ENCODE data around the gene IQCK. TPM values are rescaled to one million over a fixed set of nuclear protein-coding genes. Genes with fewer than 3 reads are reported as not detected.

The IQCK gene
- total RNA-seq, 6 experiments from 2014 or later: 2.0 to 4.7 (median 3.9) TPM

- Histone ChIP-seq H3K36me3 (no peaks in the 10 kb centered on the region), H3K27me3 (no peaks in the 10 kb centered on the region), H3K9me3 (no peaks in the 10 kb centered on the region), H3K4me3 (no peak overlapping the region), H3K4me1 (no peaks in the 10 kb centered on the region), H3K27ac (no peak overlapping the region)
- WGBS (ENCODE audit: insufficient coverage, low coverage, low lambda C conversion rate, missing lambda C conversion rate): 76% methylated on average over 8 of the region's 8 CpGs
- ATAC-seq: no peak
- no peak for DNase-seq
- TF ChIP-seq POLR2A (IDR thresholded peaks at IDR 0.05): no peak
- no peak for TF ChIP-seq CTCF (IDR thresholded peaks at IDR 0.05)
- intact Hi-C loops (cut with DNase I): no loop called here
Measured at GRCh38 chr16:19802612-19803011, 84.5 kb downstream of the IQCK start.

GRCh38 chr16:19804538-19805323, 86.7 kb downstream of the IQCK start:
- Histone ChIP-seq H3K9me3 (no peaks in the 10 kb centered on the region), H3K27me3 (no peaks in the 10 kb centered on the region), H3K27ac (peak overlapping the region in 1 of 3 donors; percentile 31), H3K36me3 (no peaks in the 10 kb centered on the region), H3K4me1 (peaks cover 0 to 6% (median 0%) of the 10 kb centered on the region in 4 donors), H3K4me3 (no peak overlapping the region)
- ATAC-seq (peak; percentile 30 to 61 (median 53)), DNase-seq (peak in 2 of 3 donors; percentile 58 to 59)
- no peak for TF ChIP-seq CTCF (IDR thresholded peaks at IDR 0.05)
- TF ChIP-seq POLR2A (IDR thresholded peaks at IDR 0.05): no peak
- 45% methylated on average over 9 of the region's 10 CpGs for WGBS (ENCODE audit: insufficient coverage, low coverage, low lambda C conversion rate, missing lambda C conversion rate)
- intact Hi-C loops (cut with DNase I): no loop called here

- no peaks in the 10 kb centered on the region for H3K27me3 ChIP-seq
- DNase-seq: no peak
- no peak overlapping the region for H3K27ac ChIP-seq
- no peak for TF ChIP-seq POLR2A (IDR thresholded peaks at IDR 0.05)
- no peak for TF ChIP-seq CTCF (IDR thresholded peaks at IDR 0.05)
- H3K4me3 ChIP-seq: no peak overlapping the region
- H3K9me3 ChIP-seq: no peaks in the 10 kb centered on the region
- peaks cover 0 to 6% (median 0%) of the 10 kb centered on the region in 4 donors for H3K4me1 ChIP-seq
- ATAC-seq: no peak
- no peaks in the 10 kb centered on the region for H3K36me3 ChIP-seq
- intact Hi-C loops (cut with DNase I): no loop called here
- 90% methylated on average over 4 of the region's 4 CpGs for WGBS (ENCODE audit: insufficient coverage, low coverage, low lambda C conversion rate, missing lambda C conversion rate)
Measured at GRCh38 chr16:19805459-19806162, 87.5 kb downstream of the IQCK start.

GRCh38 chr16:19808061-19808641, 90.1 kb downstream of the IQCK start:
- WGBS (ENCODE audit: insufficient coverage, low coverage, low lambda C conversion rate, missing lambda C conversion rate): 22% methylated on average over 5 of the region's 5 CpGs
- no peaks in the 10 kb centered on the region for H3K27me3 ChIP-seq
- ATAC-seq: peak; percentile 76 to 85 (median 82)
- H3K4me3 ChIP-seq: no peak overlapping the region
- peaks cover 0 to 12% (median 0%) of the 10 kb centered on the region in 4 donors for H3K4me1 ChIP-seq
- peak overlapping the region; percentile 9 to 77 (median 43) for H3K27ac ChIP-seq
- TF ChIP-seq CTCF (IDR thresholded peaks at IDR 0.05) (no peak), POLR2A (IDR thresholded peaks at IDR 0.05) (no peak)
- DNase-seq: peak in 1 of 3 donors; percentile 49
- intact Hi-C loops (cut with DNase I): no loop called here
- no peaks in the 10 kb centered on the region for H3K9me3 ChIP-seq
- H3K36me3 ChIP-seq: no peaks in the 10 kb centered on the region

Measured in right lobe of liver (tissue), 6 donors.